ENCODE data around the gene LYPD6B.

DNA sequence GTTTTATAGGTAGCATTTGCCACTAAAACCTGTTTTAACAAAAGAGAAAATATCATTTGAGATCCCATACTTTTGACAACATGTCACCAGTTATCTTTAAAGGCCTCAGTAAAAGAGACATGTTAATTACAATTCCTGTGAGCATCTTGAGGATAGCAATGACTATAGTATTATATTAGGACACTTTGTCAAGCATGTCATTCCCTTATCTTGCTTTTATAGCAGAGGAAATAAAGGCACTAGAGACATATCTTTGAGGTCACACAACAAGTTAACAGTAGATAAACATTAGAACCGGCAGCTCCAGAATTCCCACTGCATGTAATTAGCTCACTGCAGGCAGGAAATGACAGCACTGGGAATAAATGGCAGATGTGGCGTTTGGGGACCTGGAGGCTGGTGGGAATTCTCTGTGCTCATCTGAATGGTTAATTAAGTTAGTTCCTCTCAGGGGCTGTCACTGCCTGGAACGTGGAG is 25.9 kb downstream of the LYPD6B start:
- TF ChIP-seq, protein P1, sequence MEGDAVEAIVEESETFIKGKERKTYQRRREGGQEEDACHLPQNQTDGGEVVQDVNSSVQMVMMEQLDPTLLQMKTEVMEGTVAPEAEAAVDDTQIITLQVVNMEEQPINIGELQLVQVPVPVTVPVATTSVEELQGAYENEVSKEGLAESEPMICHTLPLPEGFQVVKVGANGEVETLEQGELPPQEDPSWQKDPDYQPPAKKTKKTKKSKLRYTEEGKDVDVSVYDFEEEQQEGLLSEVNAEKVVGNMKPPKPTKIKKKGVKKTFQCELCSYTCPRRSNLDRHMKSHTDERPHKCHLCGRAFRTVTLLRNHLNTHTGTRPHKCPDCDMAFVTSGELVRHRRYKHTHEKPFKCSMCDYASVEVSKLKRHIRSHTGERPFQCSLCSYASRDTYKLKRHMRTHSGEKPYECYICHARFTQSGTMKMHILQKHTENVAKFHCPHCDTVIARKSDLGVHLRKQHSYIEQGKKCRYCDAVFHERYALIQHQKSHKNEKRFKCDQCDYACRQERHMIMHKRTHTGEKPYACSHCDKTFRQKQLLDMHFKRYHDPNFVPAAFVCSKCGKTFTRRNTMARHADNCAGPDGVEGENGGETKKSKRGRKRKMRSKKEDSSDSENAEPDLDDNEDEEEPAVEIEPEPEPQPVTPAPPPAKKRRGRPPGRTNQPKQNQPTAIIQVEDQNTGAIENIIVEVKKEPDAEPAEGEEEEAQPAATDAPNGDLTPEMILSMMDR (IDR thresholded peaks at IDR 0.05) = no peak
- no peak for TF ChIP-seq POLR2A (IDR thresholded peaks at IDR 0.05)

All from lower leg skin (tissue), 3 donors.